Activated CD4-positive, alpha-beta T cell treated with anti-CD3 and anti-CD28 coated beads, Interleukin-2, amount 50 U/mL, for 48 hours (primary cell): ENCODE measurements around the gene WAPL.
A peak's percentile ranks its signal among the peaks of the same experiment; 100 is the strongest.
"Not testable (repeated sequence)": the region's sequence is repeated elsewhere in the genome, so short reads cannot be mapped to it uniquely, and the experiment has no call there.

Experiments used
- DNase-seq, 2 experiments: peaks; one replicate each; pipeline ENCODE4 v3.0.0-alpha.2; 2020

The WAPL gene

DNA sequence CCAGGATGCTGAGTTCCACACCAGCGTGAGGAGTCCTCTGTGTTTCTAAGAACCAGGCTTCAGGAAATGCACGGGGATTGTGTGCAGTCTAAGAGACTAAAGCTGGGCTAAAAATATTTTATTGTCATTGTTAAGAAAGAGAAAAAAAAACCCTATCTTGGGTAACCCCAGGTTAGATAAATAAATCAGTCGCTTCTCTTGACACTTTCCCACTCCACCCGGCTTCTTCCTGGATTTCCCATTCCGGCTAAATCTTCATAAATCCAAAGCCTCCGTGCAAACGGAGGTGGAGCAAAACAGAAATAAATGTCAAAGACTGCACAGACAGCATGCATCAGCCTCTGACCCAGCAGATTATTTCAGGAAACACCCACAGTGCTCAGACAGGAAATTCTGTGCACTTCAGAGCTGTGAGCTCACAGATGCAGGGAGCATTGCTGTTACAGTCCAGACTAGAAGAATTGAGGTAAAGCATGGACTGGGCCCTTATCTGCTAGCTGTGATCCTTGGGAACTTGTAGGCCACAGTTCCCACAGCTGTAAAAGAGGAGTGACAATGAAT is 110.2 kb downstream of the WAPL start:
- DNase-seq = peak in 1 of 2 experiments; percentile 38

- DNase-seq = no peak
These were observed 111.0 kb downstream of the WAPL start for GRCh38 chr10:86410542-86411124.

- no peak for DNase-seq
These were observed 112.4 kb downstream of the WAPL start for GRCh38 chr10:86409183-86409582.

DNA sequence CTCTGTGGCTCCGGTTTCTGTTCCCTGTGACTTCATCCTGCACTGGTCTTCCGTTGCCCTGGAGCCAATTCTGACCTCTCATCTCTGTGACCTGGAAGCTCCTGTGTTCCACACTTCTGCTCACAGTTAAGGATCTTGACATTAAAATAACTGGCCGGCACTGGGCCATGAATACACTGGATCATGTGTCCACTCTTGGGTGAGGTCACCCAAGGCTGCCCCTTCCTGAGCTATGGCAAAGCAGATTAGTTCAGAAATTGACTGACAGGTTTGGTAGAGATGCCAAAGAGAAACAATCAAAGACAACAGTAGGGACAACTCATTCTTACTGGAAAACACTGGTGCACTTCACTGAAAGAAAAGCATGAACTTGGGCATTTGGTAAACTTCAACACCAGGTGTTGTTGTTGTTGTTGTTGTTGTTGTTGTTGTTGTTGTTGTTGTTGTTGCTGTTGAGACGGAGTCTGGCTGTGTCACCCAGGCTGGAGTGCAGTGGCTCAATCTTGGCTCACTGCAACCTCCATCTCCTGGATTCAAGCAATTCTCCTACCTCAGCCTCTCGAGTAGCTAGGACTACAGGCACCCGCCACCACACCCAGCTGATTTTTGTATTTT is 118.3 kb downstream of the WAPL start:
- DNase-seq = no peak

DNA sequence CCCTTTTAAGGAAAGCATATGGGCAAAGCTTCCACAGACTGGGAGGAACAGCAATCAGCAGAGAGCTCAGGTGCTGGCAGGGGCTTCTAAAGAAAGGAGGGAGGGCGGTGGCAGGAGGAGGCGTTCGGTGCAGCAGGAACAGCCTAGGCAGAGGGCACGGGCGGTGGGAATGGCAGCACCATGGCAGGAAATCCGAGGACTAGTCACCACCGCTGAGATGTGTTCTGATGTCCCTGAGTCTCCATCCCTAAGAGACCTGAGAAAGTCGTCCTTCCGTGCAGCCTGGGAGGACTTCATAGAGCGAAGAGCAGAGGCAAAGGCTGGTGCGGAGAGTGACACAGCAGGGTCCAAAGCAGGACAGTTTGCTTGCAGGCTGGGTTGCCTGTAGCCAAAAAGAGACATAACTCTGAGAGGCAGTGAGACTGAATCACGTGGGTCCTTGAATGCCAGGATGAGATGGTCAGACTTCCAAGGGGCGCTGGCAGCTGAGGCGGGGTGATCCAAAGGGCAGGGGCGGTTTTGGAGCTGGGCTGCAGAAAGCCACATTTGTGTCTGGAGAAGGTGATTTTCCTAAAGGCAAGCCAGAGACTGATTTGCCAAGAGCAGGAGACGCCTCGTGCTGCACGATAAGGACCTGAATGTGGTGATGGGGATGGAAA is 119.2 kb downstream of the WAPL start:
- DNase-seq = no peak

- peak; percentile 29 to 35 for DNase-seq
These were observed 119.9 kb downstream of the WAPL start for GRCh38 chr10:86401588-86402282.

DNA sequence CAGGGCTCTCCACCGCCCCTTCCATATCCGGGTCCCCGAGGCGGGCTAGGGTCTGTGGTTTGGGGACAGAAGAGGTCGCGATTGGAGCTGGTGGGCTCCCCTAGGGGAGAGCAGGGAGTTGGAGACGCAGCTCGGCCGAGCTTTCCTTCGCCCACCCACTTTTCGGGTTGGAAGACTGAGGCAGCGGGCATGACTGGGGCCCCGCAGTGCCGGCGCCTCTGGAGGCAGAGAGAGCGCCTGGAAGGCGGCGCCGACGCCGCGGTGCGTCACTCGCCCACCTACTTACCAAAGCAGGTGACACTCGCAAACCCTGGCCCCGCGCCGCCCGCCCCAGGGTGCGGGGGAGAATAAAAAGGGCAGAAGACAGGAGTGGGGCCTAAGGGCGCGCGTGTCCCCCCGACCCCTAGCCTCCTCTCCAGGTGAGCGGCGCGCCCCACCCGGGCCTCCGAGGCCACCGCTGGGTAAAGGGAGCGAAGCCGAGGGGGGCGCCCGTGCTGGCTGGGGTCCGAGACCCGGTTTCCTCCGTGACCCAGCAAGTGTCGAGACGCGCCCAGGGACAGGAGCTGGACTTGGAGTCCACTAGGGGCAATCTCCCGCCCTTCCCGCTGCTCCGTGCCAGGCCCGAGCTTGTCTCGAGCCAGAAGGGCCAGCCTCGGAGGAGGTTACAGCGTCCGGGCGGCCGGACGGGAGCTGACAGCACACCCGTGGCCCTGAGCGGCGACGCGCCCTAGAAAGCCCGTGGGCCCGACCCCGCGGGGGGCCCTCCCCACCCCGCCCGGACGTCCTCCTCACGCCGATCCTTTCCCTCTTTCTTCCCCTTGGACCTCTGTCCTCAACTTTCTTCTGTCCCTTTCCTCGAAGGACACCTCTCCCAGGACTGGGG is 120.6 kb downstream of the WAPL start:
- DNase-seq = peak; percentile 78 to 80

DNA sequence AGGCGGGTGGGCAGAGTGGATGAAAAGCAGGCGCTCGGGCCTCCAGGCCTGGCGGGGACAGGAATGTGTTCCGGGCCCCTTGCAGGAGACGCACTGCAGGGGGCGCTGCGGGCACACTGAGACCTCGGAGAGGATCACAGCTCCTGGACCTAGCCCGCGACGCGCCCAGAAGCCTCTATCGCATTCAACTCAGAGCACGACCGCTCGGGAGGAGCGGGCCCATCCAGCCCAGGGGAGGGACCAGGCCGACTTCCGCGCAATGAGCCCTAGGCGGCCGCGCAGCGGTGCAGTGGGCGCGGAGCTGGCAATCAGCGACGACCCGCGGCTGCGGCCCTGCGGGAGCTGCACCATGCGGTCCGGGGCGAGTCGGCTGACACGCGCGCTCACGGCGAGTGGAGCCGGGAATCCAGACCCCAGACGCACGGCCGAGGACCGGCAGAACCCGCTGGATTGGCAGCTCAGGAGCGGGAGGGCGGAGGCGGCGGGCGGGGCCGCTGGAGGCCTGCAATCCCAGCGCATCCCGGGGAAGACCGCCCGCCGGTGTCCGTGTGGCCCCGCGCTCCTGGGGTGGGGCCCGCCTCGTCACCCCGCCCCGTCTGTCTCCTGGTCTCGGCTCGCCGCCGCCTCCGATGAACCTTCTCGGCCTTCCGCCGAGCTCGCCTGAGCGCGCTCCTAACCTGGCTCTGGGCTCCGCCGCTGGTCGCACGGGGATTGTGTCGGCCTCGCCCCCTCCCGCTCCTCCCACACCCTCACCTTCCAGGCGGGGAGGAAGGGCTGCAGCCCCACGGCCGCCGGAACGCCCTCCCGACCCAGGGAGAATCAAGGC is 121.5 kb downstream of the WAPL start:
- peak; percentile 98 for DNase-seq

GRCh38 chr10:86399514-86399878 is 122.1 kb downstream of the WAPL start:
- DNase-seq = no peak

- no peak for DNase-seq
These were observed 124.5 kb downstream of the WAPL start for GRCh38 chr10:86397120-86397519.

DNA sequence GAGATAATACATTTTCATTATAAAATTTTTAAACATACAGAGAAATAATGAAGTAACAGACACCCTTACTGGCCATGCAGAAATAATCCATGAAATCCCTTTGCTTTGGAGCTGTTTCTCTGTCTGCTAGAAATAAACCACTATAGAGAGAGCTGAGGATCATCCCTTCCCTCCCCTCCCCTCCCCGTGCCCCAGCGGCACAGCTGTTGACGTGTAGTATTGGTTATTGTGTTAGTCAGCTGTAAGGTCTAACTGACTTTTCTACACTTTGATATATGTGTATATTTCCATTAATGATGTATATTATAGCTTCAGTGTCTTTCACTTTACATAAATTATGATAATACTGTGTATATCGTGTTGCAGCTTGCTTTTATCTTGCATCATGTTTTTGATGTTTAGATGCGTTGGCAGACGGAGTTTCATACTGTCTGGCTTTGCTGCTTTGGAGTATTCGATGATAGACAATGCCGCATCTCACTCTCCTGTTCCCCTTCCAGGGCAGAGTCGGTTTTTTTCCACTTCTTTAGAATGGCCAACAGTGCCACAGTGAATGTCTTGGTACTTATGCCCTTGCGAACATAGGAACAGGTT is 127.6 kb downstream of the WAPL start:
- no peak for DNase-seq

DNA sequence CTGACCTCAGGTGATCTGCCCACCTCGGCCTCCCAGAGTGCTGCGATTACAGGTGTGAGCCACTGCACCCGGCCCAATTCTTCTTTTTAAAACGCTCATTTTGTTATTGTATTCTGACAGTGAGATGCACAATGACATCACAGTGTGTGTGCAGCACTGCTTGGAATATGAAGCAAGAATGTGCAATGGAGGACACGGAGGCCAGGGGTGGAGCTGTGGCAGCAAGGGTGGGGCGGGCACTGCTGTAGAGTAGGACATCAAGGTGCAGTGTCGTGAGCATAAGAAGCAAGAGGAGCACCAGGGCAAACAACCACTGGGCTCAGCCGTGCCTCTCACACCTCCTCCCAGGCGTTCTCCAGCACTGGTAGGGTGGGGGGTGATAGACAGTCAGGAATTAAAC is 128.2 kb downstream of the WAPL start:
- DNase-seq = no peak

- DNase-seq = no peak
These were observed 128.9 kb downstream of the WAPL start for GRCh38 chr10:86392723-86393094.

- no peak for DNase-seq
These were observed 129.4 kb downstream of the WAPL start for GRCh38 chr10:86391986-86392722.

DNA sequence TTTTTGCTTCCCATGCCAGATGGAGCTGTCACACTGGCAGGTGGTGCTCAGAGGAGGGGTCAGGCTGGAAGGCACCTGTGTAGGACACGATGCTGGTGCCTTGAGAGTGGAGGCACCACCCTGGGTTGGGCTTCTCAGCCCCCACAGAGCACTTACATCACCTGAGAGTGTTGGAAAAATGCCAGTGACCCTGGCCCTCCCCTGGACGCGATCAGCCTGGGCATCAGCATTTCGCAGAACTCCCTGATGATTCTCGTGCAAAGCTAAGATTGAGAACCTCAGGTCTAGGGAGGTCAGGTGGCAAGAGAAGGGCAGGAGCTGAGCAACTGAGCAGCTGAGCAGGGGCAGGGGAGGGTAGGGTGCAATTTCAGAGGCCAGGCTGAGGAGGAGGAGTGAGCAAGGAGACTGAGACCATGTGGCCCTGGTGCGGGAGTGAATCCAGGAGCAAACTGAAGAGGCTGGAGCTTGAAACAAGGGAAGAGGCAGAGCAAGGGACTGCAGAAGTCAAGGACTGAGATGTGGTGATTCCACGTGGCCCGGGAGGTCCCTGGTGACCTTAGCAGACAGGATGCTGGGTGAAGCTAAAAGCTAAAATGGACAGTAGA is 130.3 kb downstream of the WAPL start:
- DNase-seq = no peak

GRCh38 chr10:86390337-86391120 is 131.1 kb downstream of the WAPL start:
- DNase-seq = no peak

- DNase-seq = no peak
These were observed 132.0 kb downstream of the WAPL start for GRCh38 chr10:86389441-86390193.

DNA sequence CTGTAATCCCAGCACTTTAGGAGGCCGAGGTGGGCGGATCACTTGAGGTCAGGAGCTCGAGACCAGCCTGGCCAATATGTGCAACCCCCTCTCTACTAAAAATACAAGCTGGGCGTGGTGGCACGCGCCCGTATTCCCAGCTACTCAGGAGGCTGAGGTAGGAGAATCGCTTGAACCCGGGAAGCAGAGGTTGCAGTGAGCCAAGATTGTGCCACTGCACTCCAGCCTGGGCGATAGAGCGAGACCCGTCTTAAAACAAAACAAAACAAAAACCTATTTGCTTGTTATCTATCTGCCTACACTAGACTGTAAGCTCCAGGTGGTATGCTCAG is 132.5 kb downstream of the WAPL start:
- DNase-seq = not testable (repeated sequence)
